ENCODE results near the gene CALR3. TPM values are rescaled to one million over a fixed set of nuclear protein-coding genes. Genes with fewer than 3 reads are reported as not detected.

The CALR3 gene
- total RNA-seq, 2 donors from 2014 or later, result 0.91 to 10.1 TPM

DNA sequence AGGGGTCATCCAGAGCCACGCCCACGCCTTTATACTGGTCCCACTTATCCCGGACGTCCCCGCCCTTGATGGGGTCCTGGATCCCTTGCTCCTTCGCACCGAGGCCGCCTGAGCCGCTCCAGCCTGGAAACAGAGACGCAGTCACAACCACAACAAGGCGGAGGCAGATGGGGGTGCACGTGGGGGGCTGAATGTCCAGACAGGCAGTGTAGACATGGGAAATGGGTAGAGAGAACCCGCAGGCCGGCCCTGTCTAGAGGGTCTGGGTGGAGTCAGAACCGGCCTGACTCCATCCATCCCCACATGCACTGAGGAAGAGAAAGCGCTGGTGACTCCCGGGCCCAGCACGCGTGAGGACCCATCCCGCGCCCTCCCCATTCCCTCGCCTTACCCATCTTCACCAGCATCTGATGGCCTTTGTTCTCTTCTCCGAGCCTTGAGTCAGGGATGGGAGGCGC lies 23.3 kb upstream of the CALR3 start:
- TF ChIP-seq POLR2AphosphoS5 (IDR thresholded peaks at IDR 0.05) (no peak), POLR2A (IDR thresholded peaks at IDR 0.05) (no peak)
- TF ChIP-seq, protein P1, sequence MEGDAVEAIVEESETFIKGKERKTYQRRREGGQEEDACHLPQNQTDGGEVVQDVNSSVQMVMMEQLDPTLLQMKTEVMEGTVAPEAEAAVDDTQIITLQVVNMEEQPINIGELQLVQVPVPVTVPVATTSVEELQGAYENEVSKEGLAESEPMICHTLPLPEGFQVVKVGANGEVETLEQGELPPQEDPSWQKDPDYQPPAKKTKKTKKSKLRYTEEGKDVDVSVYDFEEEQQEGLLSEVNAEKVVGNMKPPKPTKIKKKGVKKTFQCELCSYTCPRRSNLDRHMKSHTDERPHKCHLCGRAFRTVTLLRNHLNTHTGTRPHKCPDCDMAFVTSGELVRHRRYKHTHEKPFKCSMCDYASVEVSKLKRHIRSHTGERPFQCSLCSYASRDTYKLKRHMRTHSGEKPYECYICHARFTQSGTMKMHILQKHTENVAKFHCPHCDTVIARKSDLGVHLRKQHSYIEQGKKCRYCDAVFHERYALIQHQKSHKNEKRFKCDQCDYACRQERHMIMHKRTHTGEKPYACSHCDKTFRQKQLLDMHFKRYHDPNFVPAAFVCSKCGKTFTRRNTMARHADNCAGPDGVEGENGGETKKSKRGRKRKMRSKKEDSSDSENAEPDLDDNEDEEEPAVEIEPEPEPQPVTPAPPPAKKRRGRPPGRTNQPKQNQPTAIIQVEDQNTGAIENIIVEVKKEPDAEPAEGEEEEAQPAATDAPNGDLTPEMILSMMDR (IDR thresholded peaks at IDR 0.05), result no peak
- 89% methylated on average over 24 of the region's 24 CpGs for WGBS
- H3K4me1 ChIP-seq (replicated peaks), result no peaks in the 10 kb centered on the region
- no peaks in the 10 kb centered on the region for H3K9me3 ChIP-seq
- peaks cover 16 to 52% of the 10 kb centered on the region in 2 donors for H3K36me3 ChIP-seq
- H3K4me3 ChIP-seq, result no peak overlapping the region
- no peak for DNase-seq (ENCODE audit: low spot score)
- intact Hi-C loops (cut with DNase I), result no loop called here
- no peaks in the 10 kb centered on the region for H3K27me3 ChIP-seq (replicated peaks; ENCODE audit: insufficient read depth)
- H3K27ac ChIP-seq, result no peak overlapping the region

DNA sequence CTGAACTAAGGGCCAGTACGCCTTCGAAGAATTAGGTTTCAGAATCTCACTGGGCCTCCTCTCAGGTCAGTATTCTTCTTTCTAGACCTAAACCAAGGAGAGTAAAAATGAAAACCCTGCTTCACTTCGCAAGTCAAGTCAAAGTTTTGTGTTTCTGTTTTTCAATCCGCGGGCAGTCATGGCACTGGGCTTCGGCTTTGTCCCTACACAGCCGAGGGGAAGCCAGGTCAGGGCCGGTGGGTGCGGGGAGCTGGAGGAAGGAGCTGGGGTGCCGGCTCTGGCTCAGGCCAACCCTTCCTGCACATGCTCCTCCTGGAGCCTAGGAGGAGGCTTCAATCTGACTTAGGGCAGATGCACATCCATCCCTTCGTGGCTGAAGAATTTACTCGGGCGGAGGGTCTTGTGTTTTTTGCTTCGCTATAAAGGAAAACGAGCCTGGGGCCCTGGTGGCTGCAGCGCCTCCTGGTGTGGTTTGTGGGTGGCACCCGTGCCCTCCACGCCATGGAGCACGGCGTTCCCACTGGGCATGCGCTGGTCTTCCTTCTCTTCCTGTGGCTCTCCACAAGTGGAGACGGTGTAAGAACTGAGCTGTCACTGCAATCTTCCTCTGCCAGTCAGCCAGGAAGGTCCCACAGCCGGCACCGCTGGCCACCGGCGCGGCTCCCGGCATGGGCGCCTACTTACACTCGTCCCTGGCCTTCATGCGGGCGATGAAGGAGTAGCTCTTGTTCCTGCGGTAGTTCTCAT lies 22.7 kb upstream of the CALR3 start:
- Histone ChIP-seq H3K36me3 (peaks cover 16 to 48% of the 10 kb centered on the region in 2 donors), H3K27me3 (replicated peaks; ENCODE audit: insufficient read depth) (no peaks in the 10 kb centered on the region), H3K9me3 (no peaks in the 10 kb centered on the region), H3K27ac (no peak overlapping the region), H3K4me3 (no peak overlapping the region), H3K4me1 (replicated peaks) (no peaks in the 10 kb centered on the region)
- 85% methylated on average over 33 of the region's 33 CpGs for WGBS
- TF ChIP-seq, protein P1 (IDR thresholded peaks at IDR 0.05), result no peak
- no peak for TF ChIP-seq POLR2AphosphoS5 (IDR thresholded peaks at IDR 0.05)
- intact Hi-C loops (cut with DNase I), result no loop called here
- DNase-seq (ENCODE audit: low spot score), result no peak

DNA sequence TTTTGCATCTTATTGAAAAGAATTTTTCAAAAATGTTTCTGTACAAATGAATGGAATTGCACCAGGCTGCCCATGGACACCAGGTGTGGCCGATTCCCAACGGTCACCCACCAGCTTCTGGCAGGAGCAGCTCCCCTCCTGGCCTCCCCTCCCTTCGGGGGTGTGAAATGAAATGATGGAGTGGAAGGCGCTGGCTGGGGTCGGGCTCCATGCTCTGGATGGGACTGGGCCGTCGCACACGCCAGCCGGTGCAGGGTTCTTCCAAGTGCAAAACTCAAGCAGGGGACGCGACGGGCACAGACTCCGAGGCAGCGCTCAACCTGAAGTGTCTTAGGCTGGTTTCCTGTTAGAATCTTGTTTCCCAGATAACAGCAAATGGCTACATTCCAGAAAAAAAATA lies 22.1 kb upstream of the CALR3 start:
- no peak overlapping the region for H3K4me3 ChIP-seq
- H3K27me3 ChIP-seq (replicated peaks; ENCODE audit: insufficient read depth), result no peaks in the 10 kb centered on the region
- intact Hi-C loops (cut with DNase I), result no loop called here
- H3K36me3 ChIP-seq, result peaks cover 16 to 42% of the 10 kb centered on the region in 2 donors
- no peaks in the 10 kb centered on the region for H3K9me3 ChIP-seq
- H3K27ac ChIP-seq, result no peak overlapping the region
- TF ChIP-seq POLR2AphosphoS5 (IDR thresholded peaks at IDR 0.05), result no peak
- no peak for TF ChIP-seq POLR2A (IDR thresholded peaks at IDR 0.05)
- TF ChIP-seq, protein P1 (IDR thresholded peaks at IDR 0.05), result no peak
- WGBS, result 82% methylated on average over 14 of the region's 14 CpGs
- no peak for DNase-seq (ENCODE audit: low spot score)
- H3K4me1 ChIP-seq (replicated peaks), result no peaks in the 10 kb centered on the region

DNA sequence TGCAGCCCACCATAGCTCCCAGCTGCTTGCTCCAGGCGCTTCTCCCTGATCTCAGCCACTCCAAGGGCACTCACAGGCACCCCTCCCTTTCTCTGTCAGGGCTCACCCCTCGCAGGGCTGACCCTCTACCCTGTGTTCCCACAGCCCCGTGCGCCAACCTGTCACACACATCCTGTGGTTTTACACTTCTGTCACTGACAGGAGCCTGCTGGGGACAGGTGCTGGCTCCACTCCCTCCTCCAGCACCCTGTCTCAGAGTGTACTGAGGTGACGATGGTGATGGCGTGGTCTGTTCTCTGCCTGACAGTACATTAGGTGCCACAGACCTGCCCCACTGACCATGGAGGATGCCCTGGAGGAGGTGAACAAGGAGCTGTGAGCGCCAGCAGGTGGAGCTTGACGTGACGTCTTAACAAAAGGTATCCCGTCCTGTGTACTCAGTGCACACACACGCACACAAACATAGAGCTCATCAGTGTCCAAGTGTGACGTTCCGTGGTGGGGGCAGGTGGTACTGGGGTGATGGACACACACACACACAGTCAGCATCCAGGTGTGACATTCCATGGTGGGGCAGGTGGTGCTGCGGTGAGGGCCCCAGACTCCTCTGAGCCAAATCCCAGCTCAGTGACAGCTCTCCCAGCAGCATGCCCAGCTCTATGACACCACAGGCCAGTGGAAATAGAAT lies 21.1 kb upstream of the CALR3 start:
- no peaks in the 10 kb centered on the region for H3K9me3 ChIP-seq
- TF ChIP-seq POLR2AphosphoS5 (IDR thresholded peaks at IDR 0.05), result no peak
- TF ChIP-seq POLR2A (IDR thresholded peaks at IDR 0.05), result no peak
- TF ChIP-seq, protein P1 (IDR thresholded peaks at IDR 0.05), result no peak
- intact Hi-C loops (cut with DNase I), result no loop called here
- no peak overlapping the region for H3K4me3 ChIP-seq
- H3K36me3 ChIP-seq, result peaks cover 16 to 33% of the 10 kb centered on the region in 2 donors
- 71% methylated on average over 14 of the region's 14 CpGs for WGBS
- no peaks in the 10 kb centered on the region for H3K4me1 ChIP-seq (replicated peaks)
- DNase-seq (ENCODE audit: low spot score), result no peak
- no peak overlapping the region for H3K27ac ChIP-seq
- H3K27me3 ChIP-seq (replicated peaks; ENCODE audit: insufficient read depth), result no peaks in the 10 kb centered on the region
